Dedifferentiated amniotic fluid mesenchymal stem cell (primary cell): ENCODE results near the gene SUMF1.

ENCODE experiments used
- DNase-seq: peaks from one replicate; pipeline ENCODE4 v3.0.0-alpha.2; 2016; ENCODE audit errors: extremely low spot score

The SUMF1 gene

DNA sequence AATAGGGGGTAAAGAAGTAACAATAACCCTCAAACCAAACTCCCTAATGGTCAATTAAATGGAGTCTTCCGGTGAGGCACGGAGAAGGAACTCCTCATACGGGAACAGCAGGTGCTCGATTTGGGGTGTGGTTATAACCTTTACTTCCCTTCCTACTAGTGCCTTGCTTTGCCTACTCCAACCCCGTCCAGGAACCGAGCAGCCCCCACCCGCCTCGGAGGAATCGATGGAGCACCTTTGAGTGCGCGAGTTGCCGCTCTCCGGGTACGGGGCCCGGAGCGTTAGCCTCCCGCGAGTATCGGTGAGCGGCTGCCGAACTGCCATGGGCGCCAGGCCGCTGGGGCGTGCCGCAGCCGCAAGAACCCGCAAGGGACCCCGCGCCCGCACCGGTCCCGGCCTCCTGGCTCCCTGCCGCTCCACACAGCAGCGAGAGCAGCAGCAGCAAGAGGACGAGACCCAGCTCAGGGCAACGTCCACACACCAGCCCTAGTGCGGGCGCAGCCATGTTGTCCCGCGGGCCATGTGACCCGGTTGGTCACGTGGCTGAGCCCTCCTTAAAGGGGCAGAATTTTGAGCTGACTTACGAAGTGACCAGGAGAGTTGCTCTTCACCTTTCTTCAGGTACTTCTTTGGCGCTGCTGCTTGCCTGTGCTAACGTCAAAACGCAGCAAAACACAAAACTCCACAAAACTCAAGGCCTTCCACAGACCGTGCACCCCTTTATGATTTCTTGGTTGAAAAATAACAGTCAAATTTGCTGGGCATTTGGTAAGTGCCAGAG is at the start of gene SUMF1:
TSS of gene SUMF1 (minus strand) at position 529 of the 781 bp plus-strand sequence. CDS start at position 505, 24 bp downstream.
- DNase-seq, result peak; percentile 52

DNA sequence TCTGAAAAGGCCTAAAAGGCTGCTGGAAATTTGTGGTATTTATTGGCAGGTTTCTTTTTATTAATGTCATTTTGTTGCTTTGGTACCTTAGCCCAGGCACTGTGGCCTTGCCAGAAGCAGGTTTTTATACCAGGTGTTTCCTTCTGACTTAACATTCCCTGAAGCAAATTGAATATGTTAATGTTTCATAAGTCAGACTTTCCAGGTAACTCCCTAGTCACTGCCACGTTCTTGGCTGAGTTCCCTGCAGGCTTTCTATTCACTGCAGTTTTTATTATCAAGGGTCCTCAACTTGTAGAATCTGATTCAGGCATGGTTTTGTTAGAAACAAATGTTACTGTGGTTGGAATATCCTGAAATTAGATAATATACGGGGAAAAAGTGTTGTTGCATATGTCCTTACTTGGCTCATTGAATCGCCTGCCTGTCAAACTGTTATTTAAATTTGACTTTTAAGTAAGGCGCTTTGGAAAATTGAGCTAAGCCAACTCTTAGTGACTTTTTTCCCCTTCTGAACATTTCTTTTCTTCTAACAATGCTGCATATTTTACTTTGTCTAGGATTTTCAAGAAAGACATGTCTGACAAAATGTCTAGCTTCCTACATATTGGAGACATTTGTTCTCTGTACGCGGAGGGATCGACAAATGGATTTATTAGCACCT is 49.0 kb upstream of the SUMF1 start:
- DNase-seq, result no peak

- no peak for DNase-seq
Observed at GRCh38 chr3:4514916-4515315, 47.8 kb upstream of the SUMF1 start.

GRCh38 chr3:4514321-4514720 is 47.3 kb upstream of the SUMF1 start:
- DNase-seq, result no peak

DNA sequence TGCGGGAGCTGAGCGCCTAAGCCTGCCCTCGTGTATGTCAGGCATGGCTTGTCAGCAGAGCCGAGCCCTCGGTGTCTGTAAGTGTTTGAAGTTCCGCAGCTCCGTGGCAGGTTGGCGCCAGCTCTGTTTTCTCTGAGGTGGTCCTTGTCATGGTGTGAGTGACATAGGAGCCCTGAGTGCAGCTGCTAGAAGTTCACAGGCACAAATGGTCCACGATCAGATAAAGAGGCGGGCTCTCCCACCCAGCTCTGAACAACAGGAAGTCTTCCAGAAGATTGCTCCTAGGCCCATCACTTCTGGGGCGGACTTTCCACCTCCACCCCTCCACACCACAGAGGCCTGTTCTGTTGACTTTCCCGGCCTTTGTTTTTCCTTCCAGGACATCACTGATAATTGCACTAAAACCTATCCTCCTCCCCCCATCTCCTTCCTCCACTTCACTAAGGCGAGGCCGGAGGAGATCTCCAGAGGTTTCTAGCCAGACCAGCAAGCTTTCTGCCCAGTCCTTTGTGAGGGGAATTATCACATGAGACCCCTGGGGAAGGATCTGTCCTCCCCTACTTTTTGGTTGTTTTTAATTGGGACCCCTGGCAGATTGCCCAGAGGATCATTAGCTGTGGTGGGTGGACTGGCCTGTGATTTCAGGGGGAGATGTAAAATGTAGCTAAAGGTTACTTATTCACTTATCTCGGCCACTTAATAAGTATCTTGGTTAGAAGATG is 46.0 kb upstream of the SUMF1 start:
- no peak for DNase-seq

DNA sequence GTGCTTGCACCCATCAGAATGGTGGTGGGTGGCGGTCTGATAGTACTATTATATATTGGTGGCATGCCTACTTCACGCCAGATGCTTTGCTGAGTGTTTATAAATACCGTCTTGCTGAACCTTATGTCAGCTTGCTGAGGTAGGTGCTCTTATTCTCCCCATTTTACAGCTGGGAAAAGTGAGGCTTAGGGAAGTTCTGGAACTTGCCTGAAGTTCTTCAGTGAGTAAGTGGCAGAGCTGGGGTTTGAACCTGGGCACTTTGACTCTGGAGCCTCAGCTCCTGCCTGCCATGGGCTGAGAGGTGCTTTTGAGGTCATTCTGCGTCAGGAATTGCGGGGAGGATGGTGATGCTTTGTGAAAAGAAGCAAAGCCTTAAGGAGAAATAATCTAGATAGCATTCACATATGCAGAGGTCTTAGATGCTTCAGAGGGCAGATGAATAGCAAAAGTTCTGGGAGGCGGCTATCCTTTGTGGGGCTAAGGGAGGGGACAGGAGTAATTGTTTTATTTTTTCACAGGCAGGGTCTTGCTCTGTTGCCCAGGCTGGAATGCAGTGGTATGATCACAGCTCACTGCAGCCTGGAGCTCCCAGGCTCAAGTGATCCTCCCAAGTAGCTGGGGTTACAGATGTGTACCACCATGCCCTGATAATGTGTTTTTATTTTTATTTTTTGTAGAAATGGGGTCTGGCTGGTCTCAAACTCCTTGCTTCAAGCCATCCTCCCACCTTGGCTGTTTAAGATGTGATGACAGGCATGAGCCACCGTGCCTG is 44.6 kb upstream of the SUMF1 start:
- DNase-seq, result no peak

- no peak for DNase-seq
Observed at GRCh38 chr3:4509983-4510755, 43.1 kb upstream of the SUMF1 start.

- DNase-seq, result no peak
Observed at GRCh38 chr3:4509043-4509442, 42.0 kb upstream of the SUMF1 start.

DNA sequence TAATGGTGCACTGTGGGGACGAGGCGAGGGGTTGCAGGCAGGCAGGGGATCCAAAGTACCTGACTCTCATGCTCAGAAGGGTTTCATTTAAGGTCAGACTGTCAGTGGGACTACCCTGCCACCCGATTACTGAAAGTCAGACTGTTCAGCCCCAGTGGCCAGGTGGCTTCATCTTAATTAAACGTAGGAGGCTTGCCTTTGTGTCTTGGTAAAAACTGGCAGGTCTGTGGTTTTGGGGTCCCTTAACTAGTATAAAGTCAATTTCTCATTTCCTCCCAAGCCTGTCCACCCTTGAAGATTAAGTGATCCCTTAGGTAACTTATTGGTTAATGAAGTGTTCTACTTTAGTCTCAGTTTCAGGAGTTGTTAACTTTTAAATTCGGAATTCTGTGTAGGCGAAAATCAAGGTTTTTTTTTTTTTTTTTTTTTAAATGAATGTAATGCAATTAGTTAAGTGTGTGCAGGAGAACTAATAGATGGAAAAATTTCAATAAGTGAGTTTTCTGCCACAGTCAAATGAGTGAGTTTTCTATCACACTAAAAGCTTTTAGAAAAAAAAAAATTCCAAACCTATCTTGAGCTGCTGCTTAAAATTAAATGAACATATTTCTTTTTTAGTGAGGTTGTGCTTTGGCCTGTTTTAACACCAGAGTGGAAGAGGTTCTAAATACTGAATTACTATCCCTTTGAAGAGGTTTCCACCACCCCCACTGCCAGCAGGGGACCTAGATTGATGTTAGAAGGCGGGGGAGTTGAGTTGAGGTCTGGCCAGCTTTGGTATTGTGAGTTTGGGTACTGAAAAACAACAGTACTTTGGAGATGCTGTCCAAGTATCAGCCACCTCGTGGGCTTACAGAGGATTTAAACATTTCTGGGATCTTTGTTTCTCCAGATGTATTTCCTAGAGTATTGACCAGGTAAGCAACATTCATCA is 41.2 kb upstream of the SUMF1 start:
- DNase-seq, result no peak

GRCh38 chr3:4507024-4507596 is 40.0 kb upstream of the SUMF1 start:
- DNase-seq, result peak; percentile 91

GRCh38 chr3:4506559-4507023 is 39.5 kb upstream of the SUMF1 start:
- DNase-seq, result no peak

- DNase-seq, result no peak
Observed at GRCh38 chr3:4505688-4506558, 38.9 kb upstream of the SUMF1 start.

GRCh38 chr3:4504340-4505261 is 37.5 kb upstream of the SUMF1 start:
- DNase-seq, result no peak

- DNase-seq, result no peak
Observed at GRCh38 chr3:4503050-4503449, 36.0 kb upstream of the SUMF1 start.

DNA sequence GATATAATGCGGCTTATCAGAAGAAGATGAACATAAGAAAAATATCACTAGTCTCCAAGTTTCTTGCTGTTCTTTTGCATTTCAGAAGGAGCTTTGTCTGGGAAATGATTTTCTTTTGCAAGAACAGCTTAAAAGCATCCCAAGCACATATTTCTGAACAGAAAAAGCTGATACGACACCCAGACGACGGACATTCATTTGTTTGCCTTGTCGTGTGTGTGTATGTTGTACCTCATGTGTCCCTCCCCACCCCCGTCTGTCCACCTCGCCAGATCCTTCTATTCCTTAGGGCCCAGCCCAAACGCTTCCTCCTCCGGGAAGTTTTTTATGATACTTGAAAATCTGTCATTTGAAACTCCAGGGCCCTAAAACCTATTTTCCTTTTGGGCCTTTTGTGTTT is 34.9 kb upstream of the SUMF1 start:
- no peak for DNase-seq

DNA sequence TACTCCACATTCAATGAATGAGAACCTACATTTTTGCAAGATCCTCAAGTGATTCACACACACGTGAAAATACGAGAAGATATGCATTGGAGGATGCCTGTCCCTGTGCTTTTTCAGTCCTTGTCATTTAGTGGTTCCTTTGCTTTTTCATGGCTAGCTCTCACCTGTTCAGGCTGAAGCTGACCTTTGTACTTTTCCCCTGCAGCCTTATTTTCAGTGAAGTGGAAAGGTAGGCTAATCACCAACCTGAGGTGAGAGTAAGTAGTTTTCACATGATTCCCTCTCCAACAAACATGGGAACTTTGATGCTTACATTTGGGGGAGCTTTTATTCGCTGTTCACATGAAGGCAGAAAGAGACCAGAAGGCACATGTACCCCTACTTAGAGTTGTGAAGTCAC is 34.4 kb upstream of the SUMF1 start:
- DNase-seq, result no peak

DNA sequence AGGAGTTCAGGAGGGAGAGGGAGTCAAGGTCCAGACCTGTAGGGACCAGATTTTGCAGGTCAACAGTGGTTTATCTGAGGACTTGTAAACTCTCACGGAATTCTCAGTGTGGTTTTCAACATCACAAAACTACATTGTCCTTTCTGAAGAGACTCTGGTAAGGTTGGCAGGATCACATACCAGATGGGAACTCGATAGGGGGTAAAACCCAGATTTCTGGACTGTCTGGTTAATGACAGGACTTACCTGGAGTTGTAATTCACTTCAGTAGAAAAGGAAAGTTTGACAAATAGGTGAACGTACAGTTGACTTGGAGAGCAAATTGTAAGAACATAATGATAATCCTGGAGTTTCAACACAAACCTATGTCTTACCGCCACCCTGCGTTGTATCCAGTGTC is 31.4 kb upstream of the SUMF1 start:
- no peak for DNase-seq
